A549 (cell line): ENCODE measurements around the gene RABAC1.

ENCODE experiments used
- BHLHE40 ChIP-seq: IDR thresholded peaks from 2 replicates; pipeline ENCODE4 v1.6.1; 2012; ENCODE audit warnings: low read depth, low read length, inconsistent platforms
- EHMT2 ChIP-seq: fragments of 200-600 bp; sonication (generic); IDR thresholded peaks from 2 replicates; pipeline ENCODE4 v1.6.1; 2016; ENCODE audit warnings: antibody characterized with exemption, low read depth, mild to moderate bottlenecking, moderate library complexity
- FOSB ChIP-seq: fragments of 250-450 bp; sonication (Bioruptor Pico); IDR thresholded peaks from 2 replicates; pipeline ENCODE4 v1.5.0; 2020; ENCODE audit warnings: mild to moderate bottlenecking, moderate library complexity
- JUN ChIP-seq, 2 experiments: fragments of >200 bp; sonication (Bioruptor Twin); formaldehyde crosslinking; IDR thresholded peaks; 2 replicates in 1 of 2; 3 replicates in 1 of 2; pipeline ENCODE4 v1.6.1; 2016 to 2017
- KDM1A ChIP-seq: fragments of 200-600 bp; sonication (generic); IDR thresholded peaks from 2 replicates; pipeline ENCODE4 v1.6.1; 2016; ENCODE audit warnings: low read depth, mild to moderate bottlenecking
- MAFK ChIP-seq: fragments of 450-650 bp; IDR thresholded peaks from 2 replicates; pipeline ENCODE4 v1.6.1; 2014; ENCODE audit not compliant: partially characterized antibody
- POLR2A ChIP-seq: IDR thresholded peaks from 2 replicates; pipeline ENCODE4 v1.6.1; 2012; ENCODE audit warnings: mild to moderate bottlenecking, low read length
- RAD21 ChIP-seq, 2 experiments: fragments of >200 bp in 1 of 2; sonication (Bioruptor Twin) in 1 of 2; formaldehyde crosslinking in 1 of 2; IDR thresholded peaks in 1 of 2; conservative IDR thresholded peaks in 1 of 2; 2 replicates in 1 of 2; 3 replicates in 1 of 2; pipeline ENCODE4 v1.6.1; 2012 to 2018; ENCODE audit warnings: inconsistent platforms in 1 of 2
- RCOR1 ChIP-seq: fragments of 150-350 bp; IDR thresholded peaks from 2 replicates; pipeline ENCODE4 v1.6.1; 2014; ENCODE audit warnings: antibody characterized with exemption, low read length, low read depth
- TF ChIP-seq, protein P1 (sequence below): fragments of >200 bp; sonication (Bioruptor Twin); formaldehyde crosslinking; IDR thresholded peaks from 3 replicates; pipeline ENCODE4 v1.5.1; 2016
- TF ChIP-seq, protein P2 (sequence below): IDR thresholded peaks from 2 replicates; pipeline ENCODE4 v1.6.1; 2012

- TF ChIP-seq, protein P1, sequence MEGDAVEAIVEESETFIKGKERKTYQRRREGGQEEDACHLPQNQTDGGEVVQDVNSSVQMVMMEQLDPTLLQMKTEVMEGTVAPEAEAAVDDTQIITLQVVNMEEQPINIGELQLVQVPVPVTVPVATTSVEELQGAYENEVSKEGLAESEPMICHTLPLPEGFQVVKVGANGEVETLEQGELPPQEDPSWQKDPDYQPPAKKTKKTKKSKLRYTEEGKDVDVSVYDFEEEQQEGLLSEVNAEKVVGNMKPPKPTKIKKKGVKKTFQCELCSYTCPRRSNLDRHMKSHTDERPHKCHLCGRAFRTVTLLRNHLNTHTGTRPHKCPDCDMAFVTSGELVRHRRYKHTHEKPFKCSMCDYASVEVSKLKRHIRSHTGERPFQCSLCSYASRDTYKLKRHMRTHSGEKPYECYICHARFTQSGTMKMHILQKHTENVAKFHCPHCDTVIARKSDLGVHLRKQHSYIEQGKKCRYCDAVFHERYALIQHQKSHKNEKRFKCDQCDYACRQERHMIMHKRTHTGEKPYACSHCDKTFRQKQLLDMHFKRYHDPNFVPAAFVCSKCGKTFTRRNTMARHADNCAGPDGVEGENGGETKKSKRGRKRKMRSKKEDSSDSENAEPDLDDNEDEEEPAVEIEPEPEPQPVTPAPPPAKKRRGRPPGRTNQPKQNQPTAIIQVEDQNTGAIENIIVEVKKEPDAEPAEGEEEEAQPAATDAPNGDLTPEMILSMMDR: 0 out of 3 replicates have a peak, but pooled peaks have one; percentile 21
- TF ChIP-seq POLR2A (no peak), JUN (IDR thresholded peaks at IDR 0.05) (no peak), RAD21 (conservative IDR thresholded peaks at IDR 0.05 in 1 of 2, IDR thresholded peaks at IDR 0.05 in 1 of 2) (no peak), FOSB (CRISPR knock-in tag) (no peak), KDM1A (no peak), EHMT2 (no peak), MAFK (no peak), BHLHE40 (no peak), RCOR1 (no peak)
- TF ChIP-seq, protein P2, sequence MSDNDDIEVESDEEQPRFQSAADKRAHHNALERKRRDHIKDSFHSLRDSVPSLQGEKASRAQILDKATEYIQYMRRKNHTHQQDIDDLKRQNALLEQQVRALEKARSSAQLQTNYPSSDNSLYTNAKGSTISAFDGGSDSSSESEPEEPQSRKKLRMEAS: no peak
These were observed 30.9 kb downstream of the RABAC1 start, which contains the start of gene ERFL for GRCh38 chr19:41928221-41928683.
